ENCODE results near the gene INMT.

- TF ChIP-seq CTCF (IDR thresholded peaks at IDR 0.05; ENCODE audit: low read depth, low read length, missing input control) (no peak), RAD21 (IDR thresholded peaks at IDR 0.05) (no peak), YY1 (IDR thresholded peaks at IDR 0.05) (no peak), ZBTB33 (IDR thresholded peaks at IDR 0.05) (no peak), TAF1 (conservative IDR thresholded peaks at IDR 0.05) (no peak), EGR1 (IDR thresholded peaks at IDR 0.05; ENCODE audit: low read depth in 2 of 2) (no peak), GABPA (IDR thresholded peaks at IDR 0.05 in 1 of 2, conservative IDR thresholded peaks at IDR 0.05 in 1 of 2) (no peak), JUND (IDR thresholded peaks at IDR 0.05) (no peak)
Observed at GRCh38 chr7:30795161-30795948, 43.4 kb downstream of the INMT start.
